C1 segment of cervical spinal cord (tissue), 14 donors: Measurements from ENCODE around the gene PSG6.
"Not testable (repeated sequence)": the region's sequence is repeated elsewhere in the genome, so short reads cannot be mapped to it uniquely, and the experiment has no call there.

ENCODE experiments used
- DNase-seq, 14 donors: peaks; one replicate each; lab custom pipeline; 2025; lab: John Stamatoyannopoulos, UW

Gene PSG6

GRCh38 chr19:42917634-42918033, at the start of gene PSG6:
Gene PSG6 (minus strand): TSS chr19:42917894. CDS start chr19:42917792, 102 bp downstream.
- DNase-seq = not testable (repeated sequence)

- no peak for DNase-seq
Observed at GRCh38 chr19:42965176-42965575, 47.5 kb upstream of the PSG6 start.

GRCh38 chr19:42961119-42961518, 43.4 kb upstream of the PSG6 start:
- no peak for DNase-seq

GRCh38 chr19:42952126-42952525, 34.4 kb upstream of the PSG6 start:
- not testable (repeated sequence) for DNase-seq

GRCh38 chr19:42951476-42951875, 33.8 kb upstream of the PSG6 start:
- not testable (repeated sequence) for DNase-seq

GRCh38 chr19:42942187-42942789, 24.6 kb upstream of the PSG6 start:
- DNase-seq = no peak

- not testable (repeated sequence) for DNase-seq
Observed at GRCh38 chr19:42937107-42937506, 19.4 kb upstream of the PSG6 start, which contains the start of gene PSG7. Gene PSG7 (minus strand): TSS chr19:42937207. CDS start chr19:42937076, 131 bp downstream.

GRCh38 chr19:42934726-42935125, 17.0 kb upstream of the PSG6 start:
- DNase-seq = not testable (repeated sequence)

- not testable (repeated sequence) for DNase-seq
Observed at GRCh38 chr19:42934183-42934582, 16.5 kb upstream of the PSG6 start.

- not testable (repeated sequence) for DNase-seq
Observed at GRCh38 chr19:42933412-42933811, 15.7 kb upstream of the PSG6 start.

- peak in 1 of 14 donors; percentile 26 for DNase-seq
Observed at GRCh38 chr19:42932485-42933101, 14.9 kb upstream of the PSG6 start.

- DNase-seq = not testable (repeated sequence)
Observed at GRCh38 chr19:42930214-42930613, 12.5 kb upstream of the PSG6 start.

GRCh38 chr19:42928896-42929295, 11.2 kb upstream of the PSG6 start:
- DNase-seq = no peak

- DNase-seq = no peak
Observed at GRCh38 chr19:42926781-42927180, 9.1 kb upstream of the PSG6 start.

GRCh38 chr19:42923106-42923505, 5.4 kb upstream of the PSG6 start:
- peak in 4 of 14 donors; percentile 0 to 2 (median 0) for DNase-seq

GRCh38 chr19:42920971-42921370, 3.3 kb upstream of the PSG6 start:
- not testable (repeated sequence) for DNase-seq

GRCh38 chr19:42919757-42920079, 2.0 kb upstream of the PSG6 start:
- no peak for DNase-seq

- DNase-seq = not testable (repeated sequence)
Observed at GRCh38 chr19:42919070-42919756, 1.5 kb upstream of the PSG6 start.

- not testable (repeated sequence) for DNase-seq
Observed at GRCh38 chr19:42918377-42919069, 829 bp upstream of the PSG6 start.

GRCh38 chr19:42916931-42917330, 763 bp downstream of the PSG6 start:
- not testable (repeated sequence) for DNase-seq

GRCh38 chr19:42913516-42913915, 4.2 kb downstream of the PSG6 start:
- DNase-seq = not testable (repeated sequence)

GRCh38 chr19:42912941-42913340, 4.8 kb downstream of the PSG6 start:
- DNase-seq = not testable (repeated sequence)
